Measurements from ENCODE around the gene RAB19. TPM values are rescaled to one million over a fixed set of nuclear protein-coding genes. Genes with fewer than 3 reads are reported as not detected.

The RAB19 gene
- total RNA-seq, 1 donor: not detected

DNA sequence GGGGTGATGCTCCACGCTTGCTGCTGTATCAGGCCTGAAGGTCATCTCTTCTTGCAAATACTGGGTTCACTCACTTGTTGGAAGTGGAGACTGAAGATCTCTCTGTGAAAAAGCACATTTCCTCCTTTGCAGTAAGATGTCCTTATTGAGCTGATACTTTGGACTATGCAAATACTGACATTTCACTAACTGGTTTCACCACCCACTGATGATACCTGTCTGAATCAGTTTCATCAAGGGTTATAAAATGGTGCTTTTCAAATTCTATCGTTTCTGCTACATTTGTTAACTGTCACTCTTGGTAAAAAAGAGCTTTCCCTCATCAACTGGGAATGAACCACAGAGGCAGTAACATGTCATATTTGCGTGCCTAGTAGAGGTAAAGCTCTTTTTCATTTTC, 35.5 kb downstream of the RAB19 start:
- TF ChIP-seq, protein P1, sequence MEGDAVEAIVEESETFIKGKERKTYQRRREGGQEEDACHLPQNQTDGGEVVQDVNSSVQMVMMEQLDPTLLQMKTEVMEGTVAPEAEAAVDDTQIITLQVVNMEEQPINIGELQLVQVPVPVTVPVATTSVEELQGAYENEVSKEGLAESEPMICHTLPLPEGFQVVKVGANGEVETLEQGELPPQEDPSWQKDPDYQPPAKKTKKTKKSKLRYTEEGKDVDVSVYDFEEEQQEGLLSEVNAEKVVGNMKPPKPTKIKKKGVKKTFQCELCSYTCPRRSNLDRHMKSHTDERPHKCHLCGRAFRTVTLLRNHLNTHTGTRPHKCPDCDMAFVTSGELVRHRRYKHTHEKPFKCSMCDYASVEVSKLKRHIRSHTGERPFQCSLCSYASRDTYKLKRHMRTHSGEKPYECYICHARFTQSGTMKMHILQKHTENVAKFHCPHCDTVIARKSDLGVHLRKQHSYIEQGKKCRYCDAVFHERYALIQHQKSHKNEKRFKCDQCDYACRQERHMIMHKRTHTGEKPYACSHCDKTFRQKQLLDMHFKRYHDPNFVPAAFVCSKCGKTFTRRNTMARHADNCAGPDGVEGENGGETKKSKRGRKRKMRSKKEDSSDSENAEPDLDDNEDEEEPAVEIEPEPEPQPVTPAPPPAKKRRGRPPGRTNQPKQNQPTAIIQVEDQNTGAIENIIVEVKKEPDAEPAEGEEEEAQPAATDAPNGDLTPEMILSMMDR (IDR thresholded peaks at IDR 0.05; ENCODE audit: insufficient read depth, low read depth, low read length): no peak
- no peak for DNase-seq (ENCODE audit: low read depth)
- H3K4me3 ChIP-seq (ENCODE audit: low read depth, low read length): no peak overlapping the region

DNA sequence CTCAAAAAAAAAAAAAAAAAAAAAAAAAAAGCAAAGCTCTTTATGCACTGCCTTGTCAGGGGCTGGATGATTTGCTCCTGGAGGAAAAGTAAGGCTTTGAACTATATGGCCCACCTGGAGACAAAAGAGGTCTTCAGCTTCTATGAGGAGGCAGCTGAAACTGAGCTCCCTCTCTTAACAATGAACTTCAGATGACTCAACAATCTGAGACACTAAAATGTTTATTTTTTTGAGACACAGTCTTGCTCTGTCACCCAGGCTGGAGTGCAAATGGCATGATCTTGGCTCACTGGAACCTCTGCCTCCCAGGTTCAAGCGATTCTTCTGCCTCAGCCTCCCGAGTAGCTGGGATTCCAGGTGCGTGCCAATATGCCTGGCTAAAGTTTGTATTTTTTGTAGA, 36.7 kb downstream of the RAB19 start:
- DNase-seq (ENCODE audit: low read depth): no peak
- TF ChIP-seq, protein P1 (IDR thresholded peaks at IDR 0.05; ENCODE audit: insufficient read depth, low read depth, low read length): no peak
- no peak overlapping the region for H3K4me3 ChIP-seq (ENCODE audit: low read depth, low read length)

DNA sequence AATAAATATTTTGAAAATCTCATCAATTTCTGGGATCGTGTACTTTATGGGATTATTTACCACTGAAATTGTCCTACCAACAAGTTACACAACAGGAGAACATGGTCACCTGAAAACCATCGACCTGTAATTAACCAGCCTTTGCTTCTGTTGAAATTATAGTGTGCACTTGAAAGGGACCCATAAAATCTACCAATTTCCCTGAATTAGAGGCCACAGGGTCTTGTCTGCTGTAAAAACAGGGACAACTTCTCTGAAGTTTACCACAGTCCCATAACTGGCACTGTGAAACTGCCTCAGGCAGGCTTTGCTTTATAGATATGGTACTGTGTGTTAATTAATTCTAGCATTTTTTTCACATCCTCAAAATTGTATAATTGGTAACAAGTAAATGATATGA, 37.7 kb downstream of the RAB19 start:
- DNase-seq (ENCODE audit: low read depth): no peak
- TF ChIP-seq, protein P1 (IDR thresholded peaks at IDR 0.05; ENCODE audit: insufficient read depth, low read depth, low read length): no peak
- no peak overlapping the region for H3K4me3 ChIP-seq (ENCODE audit: low read depth, low read length)

DNA sequence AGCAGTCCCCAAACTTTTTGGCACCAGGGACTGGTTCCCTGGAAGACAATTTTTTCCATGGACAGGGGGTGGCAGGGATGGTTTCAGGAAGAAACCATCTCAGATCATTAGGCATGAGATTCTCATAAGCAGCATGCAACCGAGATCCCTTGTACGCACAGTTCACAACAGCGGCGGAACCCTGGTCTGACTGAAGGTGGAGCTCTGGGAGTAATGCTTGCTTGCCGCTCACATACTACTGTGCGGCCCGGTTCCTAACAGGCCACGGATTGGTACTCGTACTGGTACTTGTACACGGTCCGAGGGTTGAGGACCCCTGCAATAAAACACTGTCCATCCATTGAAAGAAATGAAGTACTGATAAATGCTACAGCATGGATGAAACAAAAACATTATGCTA, 42.6 kb downstream of the RAB19 start:
- H3K4me3 ChIP-seq (ENCODE audit: low read depth, low read length): no peak overlapping the region
- TF ChIP-seq, protein P1 (IDR thresholded peaks at IDR 0.05; ENCODE audit: insufficient read depth, low read depth, low read length): no peak
- no peak for DNase-seq (ENCODE audit: low read depth)

DNA sequence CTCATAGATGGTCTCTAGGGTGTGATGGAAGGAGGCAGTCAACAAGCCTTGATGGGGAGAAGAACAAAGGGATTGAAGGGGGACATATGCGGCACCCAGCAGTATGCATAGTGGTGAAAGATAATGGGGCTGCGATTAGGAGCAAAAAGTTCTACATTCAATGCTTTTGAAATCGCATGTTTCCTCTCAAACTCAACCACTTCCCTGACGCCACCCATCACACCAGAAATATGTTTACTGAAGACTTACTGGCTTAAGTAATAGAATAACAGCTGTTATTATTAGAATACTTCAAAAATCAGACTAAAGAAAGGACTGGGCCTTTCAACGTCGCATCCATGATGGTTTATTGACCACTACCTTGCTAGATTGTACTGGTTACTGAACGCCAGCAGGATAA, 44.0 kb downstream of the RAB19 start:
- TF ChIP-seq, protein P1 (IDR thresholded peaks at IDR 0.05; ENCODE audit: insufficient read depth, low read depth, low read length): no peak

DNA sequence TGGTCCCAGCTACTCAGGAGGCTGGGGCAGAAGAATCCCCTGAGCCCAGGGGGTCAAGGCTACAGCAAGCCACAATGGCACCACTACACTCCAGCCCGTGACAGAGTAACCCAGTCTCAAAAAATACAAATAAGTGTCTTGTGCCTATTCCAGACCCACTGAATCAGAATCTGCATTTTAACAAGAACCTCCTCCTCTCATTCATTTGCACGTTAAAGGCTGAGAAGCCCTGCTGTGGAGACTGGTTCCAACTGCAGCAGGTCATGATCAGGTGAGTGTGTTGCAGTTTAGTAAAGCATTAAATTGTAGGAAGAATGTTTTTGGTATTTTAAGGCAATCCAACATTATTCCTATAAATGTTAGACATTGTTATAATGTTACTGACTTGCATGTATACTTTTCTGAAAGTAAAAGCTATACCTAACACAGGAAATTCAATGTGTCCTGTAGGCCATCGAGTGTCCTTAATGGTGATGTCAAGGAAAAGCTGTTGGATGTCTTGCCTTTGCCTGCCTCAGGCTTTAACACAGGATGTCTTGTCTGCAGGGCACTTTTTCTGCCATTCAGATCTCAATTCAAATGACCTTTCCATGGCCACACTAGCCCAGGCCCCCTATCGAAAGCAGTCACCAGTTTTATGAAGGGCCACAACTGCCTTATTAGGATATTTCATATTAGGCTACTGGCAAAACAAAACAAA, 45.1 kb downstream of the RAB19 start:
- no peak overlapping the region for H3K4me3 ChIP-seq (ENCODE audit: low read depth, low read length)
- TF ChIP-seq, protein P1 (IDR thresholded peaks at IDR 0.05; ENCODE audit: insufficient read depth, low read depth, low read length): no peak
- DNase-seq (ENCODE audit: low read depth): no peak

More for the DNA sequence above, 44.0 kb downstream of the RAB19 start:
- H3K4me3 ChIP-seq (ENCODE audit: low read depth, low read length): no peak overlapping the region
- DNase-seq (ENCODE audit: low read depth): peak; percentile 51

DNA sequence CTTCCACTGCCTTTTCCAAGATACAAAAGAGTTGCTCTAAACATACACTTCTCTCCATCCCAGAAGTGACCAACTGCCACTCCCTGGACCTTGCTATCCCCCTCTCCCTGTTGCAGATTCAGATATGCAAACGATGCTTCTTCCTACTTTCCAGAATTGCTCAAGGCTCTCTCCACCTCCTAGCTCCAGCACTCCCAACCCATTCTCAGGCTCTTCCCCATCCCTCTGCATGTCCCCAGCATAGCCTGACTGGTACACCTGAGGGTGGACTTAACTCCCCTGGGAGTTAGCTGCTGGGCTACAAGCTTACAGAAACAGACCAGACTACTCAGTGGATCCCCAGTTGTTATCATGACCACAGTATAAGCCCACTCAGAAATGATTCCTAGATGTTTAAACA, 47.9 kb downstream of the RAB19 start:
- TF ChIP-seq, protein P1 (IDR thresholded peaks at IDR 0.05; ENCODE audit: insufficient read depth, low read depth, low read length): no peak
- DNase-seq (ENCODE audit: low read depth): no peak
- H3K4me3 ChIP-seq (ENCODE audit: low read depth, low read length): no peak overlapping the region
